ENCODE data around the gene SCUBE2. TPM values are rescaled to one million over a fixed set of nuclear protein-coding genes. Genes with fewer than 3 reads are reported as not detected.

Gene SCUBE2
- total RNA-seq, 1 donor from 2014 or later: 1.9 TPM

- intact Hi-C loops (cut with DNase I): no loop called here
- no peak for ATAC-seq (ENCODE audit: poor library complexity)
- no peak for DNase-seq
Observed at GRCh38 chr11:9057888-9058287, 33.5 kb downstream of the SCUBE2 start.

GRCh38 chr11:9057007-9057406, 34.4 kb downstream of the SCUBE2 start:
- ATAC-seq (ENCODE audit: poor library complexity) (peak; percentile 56), DNase-seq (no peak)
- intact Hi-C loops (cut with DNase I): no loop called here

GRCh38 chr11:9056467-9056866, 34.9 kb downstream of the SCUBE2 start:
- intact Hi-C loops (cut with DNase I): no loop called here
- no peak for DNase-seq
- no peak for ATAC-seq (ENCODE audit: poor library complexity)

- intact Hi-C loops (cut with DNase I): no loop called here
- ATAC-seq (ENCODE audit: poor library complexity) (no peak), DNase-seq (no peak)
Observed at GRCh38 chr11:9053316-9054035, 37.9 kb downstream of the SCUBE2 start.

- ATAC-seq (ENCODE audit: poor library complexity) (no peak), DNase-seq (no peak)
- intact Hi-C loops (cut with DNase I): no loop called here
Observed at GRCh38 chr11:9052316-9052715, 39.1 kb downstream of the SCUBE2 start.

GRCh38 chr11:9049959-9050358, 41.4 kb downstream of the SCUBE2 start:
- intact Hi-C loops (cut with DNase I): no loop called here
- no peak for DNase-seq
- no peak for ATAC-seq (ENCODE audit: poor library complexity)

- DNase-seq (no peak), ATAC-seq (ENCODE audit: poor library complexity) (peak; percentile 74)
- intact Hi-C loops (cut with DNase I): no loop called here
Observed at GRCh38 chr11:9047964-9048523, 43.4 kb downstream of the SCUBE2 start.

GRCh38 chr11:9046481-9046880, 44.9 kb downstream of the SCUBE2 start:
- intact Hi-C loops (cut with DNase I): no loop called here
- no peak for DNase-seq
- ATAC-seq (ENCODE audit: poor library complexity): peak; percentile 45

GRCh38 chr11:9042488-9042887, 48.9 kb downstream of the SCUBE2 start:
- DNase-seq (no peak), ATAC-seq (ENCODE audit: poor library complexity) (no peak)
- intact Hi-C loops (cut with DNase I): no loop called here

GRCh38 chr11:9041747-9042146, 49.7 kb downstream of the SCUBE2 start:
- DNase-seq (no peak), ATAC-seq (ENCODE audit: poor library complexity) (no peak)
- intact Hi-C loops (cut with DNase I): no loop called here

GRCh38 chr11:9040410-9040809, 51.0 kb downstream of the SCUBE2 start:
- intact Hi-C loops (cut with DNase I): no loop called here
- no peak for DNase-seq
- ATAC-seq (ENCODE audit: poor library complexity): no peak

GRCh38 chr11:9039863-9040262, 51.5 kb downstream of the SCUBE2 start:
- intact Hi-C loops (cut with DNase I): no loop called here
- no peak for DNase-seq
- ATAC-seq (ENCODE audit: poor library complexity): no peak

GRCh38 chr11:9039198-9039597, 52.2 kb downstream of the SCUBE2 start:
- DNase-seq (no peak), ATAC-seq (ENCODE audit: poor library complexity) (no peak)
- intact Hi-C loops (cut with DNase I): no loop called here

GRCh38 chr11:9038541-9038940, 52.9 kb downstream of the SCUBE2 start:
- intact Hi-C loops (cut with DNase I): no loop called here
- ATAC-seq (ENCODE audit: poor library complexity): peak; percentile 43
- DNase-seq: no peak

GRCh38 chr11:9037963-9038362, 53.4 kb downstream of the SCUBE2 start:
- DNase-seq (no peak), ATAC-seq (ENCODE audit: poor library complexity) (no peak)
- intact Hi-C loops (cut with DNase I): no loop called here

- no peak for DNase-seq
- ATAC-seq (ENCODE audit: poor library complexity): no peak
- intact Hi-C loops (cut with DNase I): no loop called here
Observed at GRCh38 chr11:9037046-9037780, 54.2 kb downstream of the SCUBE2 start.

GRCh38 chr11:9030601-9031000, 60.8 kb downstream of the SCUBE2 start:
- intact Hi-C loops (cut with DNase I): no loop called here
- ATAC-seq (ENCODE audit: poor library complexity): no peak
- no peak for DNase-seq

GRCh38 chr11:9029422-9029821, 62.0 kb downstream of the SCUBE2 start:
- ATAC-seq (ENCODE audit: poor library complexity): no peak
- intact Hi-C loops (cut with DNase I): no loop called here
- no peak for DNase-seq

- ATAC-seq (ENCODE audit: poor library complexity): no peak
- intact Hi-C loops (cut with DNase I): no loop called here
- no peak for DNase-seq
Observed at GRCh38 chr11:9028581-9028980, 62.8 kb downstream of the SCUBE2 start.
